HepG2 (cell line): ENCODE measurements around the gene CABLES1. TPM values are rescaled to one million over a fixed set of nuclear protein-coding genes. Genes with fewer than 3 reads are reported as not detected.

ENCODE experiments used
- BCL6 ChIP-seq: IDR thresholded peaks from 2 replicates; pipeline ENCODE4 v1.6.1; 2016; ENCODE audit warnings: missing genetic modification reagents, missing compliant biosample characterization
- ESRRA ChIP-seq: sonication (generic); formaldehyde crosslinking; IDR thresholded peaks from 2 replicates; pipeline ENCODE4 v1.5.1; 2020; ENCODE audit warnings: mild to moderate bottlenecking, low read depth, missing genetic modification reagents
- FOXA3 ChIP-seq: IDR thresholded peaks from 2 replicates; pipeline ENCODE4 v1.6.1; 2016; ENCODE audit warnings: missing genetic modification reagents, missing compliant biosample characterization
- FOXJ3 ChIP-seq: sonication (generic); formaldehyde crosslinking; IDR thresholded peaks from 2 replicates; pipeline ENCODE4 v1.4.0; 2020; ENCODE audit warnings: missing genetic modification reagents, mild to moderate bottlenecking, borderline replicate concordance
- GFI1 ChIP-seq: sonication (generic); formaldehyde crosslinking; IDR thresholded peaks from 2 replicates; pipeline ENCODE4 v1.5.0; 2020; ENCODE audit warnings: missing genetic modification reagents, mild to moderate bottlenecking, borderline replicate concordance
- HNF1B ChIP-seq: sonication (generic); formaldehyde crosslinking; IDR thresholded peaks from 2 replicates; pipeline ENCODE4 v1.5.1; 2020; ENCODE audit warnings: mild to moderate bottlenecking, moderate library complexity, missing genetic modification reagents
- MTERF4 ChIP-seq: sonication (generic); formaldehyde crosslinking; IDR thresholded peaks from 2 replicates; pipeline ENCODE4 v1.8.0; 2023; ENCODE audit warnings: mild to moderate bottlenecking, missing genetic modification reagents
- PHF21A ChIP-seq: sonication (generic); formaldehyde crosslinking; IDR thresholded peaks from 2 replicates; pipeline ENCODE4 v1.5.0; 2020; ENCODE audit warnings: mild to moderate bottlenecking, missing genetic modification reagents
- PPARG ChIP-seq: conservative IDR thresholded peaks from 2 replicates; pipeline ENCODE4 v1.6.1; 2016; ENCODE audit warnings: missing biosample characterization, missing genetic modification reagents
- RCOR2 ChIP-seq: IDR thresholded peaks from 2 replicates; pipeline ENCODE4 v1.6.1; 2016; ENCODE audit warnings: missing biosample characterization, missing genetic modification reagents
- RXRA ChIP-seq: sonication (generic); formaldehyde crosslinking; IDR thresholded peaks from 2 replicates; pipeline ENCODE4 v1.5.1; 2020; ENCODE audit warnings: missing genetic modification reagents
- TFAP4 ChIP-seq: sonication (generic); IDR thresholded peaks from 2 replicates; pipeline ENCODE4 v1.6.1; 2016; ENCODE audit warnings: low read depth, borderline replicate concordance
- ZNF337 ChIP-seq: sonication (generic); formaldehyde crosslinking; IDR thresholded peaks from 2 replicates; pipeline ENCODE4 v1.5.1; 2020; ENCODE audit warnings: missing genetic modification reagents, low read depth, mild to moderate bottlenecking, borderline replicate concordance
- ZNF556 ChIP-seq: sonication (generic); formaldehyde crosslinking; IDR thresholded peaks from 2 replicates; pipeline ENCODE4 v1.4.0; 2020; ENCODE audit warnings: mild to moderate bottlenecking, missing genetic modification reagents, borderline replicate concordance
- ZNF816 ChIP-seq: sonication (generic); formaldehyde crosslinking; IDR thresholded peaks from 2 replicates; pipeline ENCODE4 v1.8.0; 2022; ENCODE audit warnings: missing genetic modification reagents, mild to moderate bottlenecking, borderline replicate concordance
- polyA plus RNA-seq, 8 experiments: library from polyadenylated mRNA; depleted of rRNA in 3 of 8; stranded (reverse) in 7 of 8; unstranded in 1 of 8; fragments of >200 nt; fragmentation: Illumina TruSeq in 4 of 8; extraction: Trizol in 4 of 8; gene quantifications; 2 replicates each; pipeline versions ENCODE4 v1.2.1 to v1.2.3, GENCODE V29; 2011 to 2016; ENCODE audit warnings: low read depth in 4 of 8, missing spikeins in 1 of 8, mixed read lengths in 1 of 8; ENCODE audit not compliant: insufficient read depth in 1 of 8
- total RNA-seq, 5 experiments: library from RNA; depleted of rRNA; stranded (reverse); fragments of >200 nt; fragmentation: Illumina TruSeq; extraction: Trizol; gene quantifications; 2 replicates each; pipeline ENCODE4 v1.2.3, GENCODE V29; 2016; ENCODE audit warnings: low read depth in 1 of 5
- TF ChIP-seq, protein P1 (sequence below): IDR thresholded peaks from 2 replicates; pipeline ENCODE4 v1.4.0; 2020; ENCODE audit warnings: mild to moderate bottlenecking, missing genetic modification reagents
- TF ChIP-seq, protein P2 (sequence below): sonication (generic); formaldehyde crosslinking; IDR thresholded peaks from 2 replicates; pipeline ENCODE4 v1.4.0; 2020; ENCODE audit warnings: missing genetic modification reagents
- TF ChIP-seq, protein P3 (sequence below): sonication (generic); formaldehyde crosslinking; IDR thresholded peaks from 2 replicates; pipeline ENCODE4 v1.9.0; 2022; ENCODE audit warnings: low read depth, missing genetic modification reagents

The CABLES1 gene
- total and polyA plus RNA-seq, 2 of the 13 experiments (the other 11 are each of a cell fraction or from before 2014, with no cell fraction given): 14.7 to 25.8 TPM

- TF ChIP-seq, protein P1, sequence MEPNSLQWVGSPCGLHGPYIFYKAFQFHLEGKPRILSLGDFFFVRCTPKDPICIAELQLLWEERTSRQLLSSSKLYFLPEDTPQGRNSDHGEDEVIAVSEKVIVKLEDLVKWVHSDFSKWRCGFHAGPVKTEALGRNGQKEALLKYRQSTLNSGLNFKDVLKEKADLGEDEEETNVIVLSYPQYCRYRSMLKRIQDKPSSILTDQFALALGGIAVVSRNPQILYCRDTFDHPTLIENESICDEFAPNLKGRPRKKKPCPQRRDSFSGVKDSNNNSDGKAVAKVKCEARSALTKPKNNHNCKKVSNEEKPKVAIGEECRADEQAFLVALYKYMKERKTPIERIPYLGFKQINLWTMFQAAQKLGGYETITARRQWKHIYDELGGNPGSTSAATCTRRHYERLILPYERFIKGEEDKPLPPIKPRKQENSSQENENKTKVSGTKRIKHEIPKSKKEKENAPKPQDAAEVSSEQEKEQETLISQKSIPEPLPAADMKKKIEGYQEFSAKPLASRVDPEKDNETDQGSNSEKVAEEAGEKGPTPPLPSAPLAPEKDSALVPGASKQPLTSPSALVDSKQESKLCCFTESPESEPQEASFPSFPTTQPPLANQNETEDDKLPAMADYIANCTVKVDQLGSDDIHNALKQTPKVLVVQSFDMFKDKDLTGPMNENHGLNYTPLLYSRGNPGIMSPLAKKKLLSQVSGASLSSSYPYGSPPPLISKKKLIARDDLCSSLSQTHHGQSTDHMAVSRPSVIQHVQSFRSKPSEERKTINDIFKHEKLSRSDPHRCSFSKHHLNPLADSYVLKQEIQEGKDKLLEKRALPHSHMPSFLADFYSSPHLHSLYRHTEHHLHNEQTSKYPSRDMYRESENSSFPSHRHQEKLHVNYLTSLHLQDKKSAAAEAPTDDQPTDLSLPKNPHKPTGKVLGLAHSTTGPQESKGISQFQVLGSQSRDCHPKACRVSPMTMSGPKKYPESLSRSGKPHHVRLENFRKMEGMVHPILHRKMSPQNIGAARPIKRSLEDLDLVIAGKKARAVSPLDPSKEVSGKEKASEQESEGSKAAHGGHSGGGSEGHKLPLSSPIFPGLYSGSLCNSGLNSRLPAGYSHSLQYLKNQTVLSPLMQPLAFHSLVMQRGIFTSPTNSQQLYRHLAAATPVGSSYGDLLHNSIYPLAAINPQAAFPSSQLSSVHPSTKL: peak; percentile 93
- TF ChIP-seq RCOR2 (CRISPR knock-in tag) (peak; percentile 29; the same call in 1 of the 2 replicates), ESRRA (CRISPR knock-in tag) (0 out of 2 replicates have a peak, but pooled peaks have one; percentile 42), MTERF4 (CRISPR knock-in tag) (no peak), BCL6 (CRISPR knock-in tag) (peak; percentile 46; the same call in 1 of the 2 replicates), FOXA3 (CRISPR knock-in tag) (peak; percentile 84), RXRA (CRISPR knock-in tag) (peak; percentile 47; the same call in 1 of the 2 replicates), GFI1 (CRISPR knock-in tag) (peak; percentile 51), TFAP4 (peak; percentile 26; the same call in 1 of the 2 replicates), FOXJ3 (CRISPR knock-in tag) (no peak), ZNF556 (CRISPR knock-in tag) (peak; percentile 44; the same call in 1 of the 2 replicates), PHF21A (CRISPR knock-in tag) (peak; percentile 58; the same call in 1 of the 2 replicates), ZNF816 (no peak), HNF1B (CRISPR knock-in tag) (peak; percentile 49; the same call in 1 of the 2 replicates), ZNF337 (CRISPR knock-in tag) (no peak), PPARG (CRISPR knock-in tag) (peak; percentile 81)
- TF ChIP-seq, protein P2, sequence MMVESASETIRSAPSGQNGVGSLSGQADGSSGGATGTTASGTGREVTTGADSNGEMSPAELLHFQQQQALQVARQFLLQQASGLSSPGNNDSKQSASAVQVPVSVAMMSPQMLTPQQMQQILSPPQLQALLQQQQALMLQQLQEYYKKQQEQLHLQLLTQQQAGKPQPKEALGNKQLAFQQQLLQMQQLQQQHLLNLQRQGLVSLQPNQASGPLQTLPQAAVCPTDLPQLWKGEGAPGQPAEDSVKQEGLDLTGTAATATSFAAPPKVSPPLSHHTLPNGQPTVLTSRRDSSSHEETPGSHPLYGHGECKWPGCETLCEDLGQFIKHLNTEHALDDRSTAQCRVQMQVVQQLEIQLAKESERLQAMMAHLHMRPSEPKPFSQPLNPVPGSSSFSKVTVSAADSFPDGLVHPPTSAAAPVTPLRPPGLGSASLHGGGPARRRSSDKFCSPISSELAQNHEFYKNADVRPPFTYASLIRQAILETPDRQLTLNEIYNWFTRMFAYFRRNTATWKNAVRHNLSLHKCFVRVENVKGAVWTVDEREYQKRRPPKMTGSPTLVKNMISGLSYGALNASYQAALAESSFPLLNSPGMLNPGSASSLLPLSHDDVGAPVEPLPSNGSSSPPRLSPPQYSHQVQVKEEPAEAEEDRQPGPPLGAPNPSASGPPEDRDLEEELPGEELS (CRISPR knock-in tag): peak; percentile 66
- TF ChIP-seq, protein P3, sequence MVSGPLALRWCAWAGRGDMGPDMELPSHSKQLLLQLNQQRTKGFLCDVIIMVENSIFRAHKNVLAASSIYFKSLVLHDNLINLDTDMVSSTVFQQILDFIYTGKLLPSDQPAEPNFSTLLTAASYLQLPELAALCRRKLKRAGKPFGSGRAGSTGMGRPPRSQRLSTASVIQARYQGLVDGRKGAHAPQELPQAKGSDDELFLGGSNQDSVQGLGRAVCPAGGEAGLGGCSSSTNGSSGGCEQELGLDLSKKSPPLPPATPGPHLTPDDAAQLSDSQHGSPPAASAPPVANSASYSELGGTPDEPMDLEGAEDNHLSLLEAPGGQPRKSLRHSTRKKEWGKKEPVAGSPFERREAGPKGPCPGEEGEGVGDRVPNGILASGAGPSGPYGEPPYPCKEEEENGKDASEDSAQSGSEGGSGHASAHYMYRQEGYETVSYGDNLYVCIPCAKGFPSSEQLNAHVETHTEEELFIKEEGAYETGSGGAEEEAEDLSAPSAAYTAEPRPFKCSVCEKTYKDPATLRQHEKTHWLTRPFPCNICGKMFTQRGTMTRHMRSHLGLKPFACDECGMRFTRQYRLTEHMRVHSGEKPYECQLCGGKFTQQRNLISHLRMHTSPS (CRISPR knock-in tag): peak; percentile 36; the same call in 1 of the 2 replicates
These were observed 35.7 kb upstream of the CABLES1 start (continued) for GRCh38 chr18:23099621-23100020.
